Ishikawa (cell line): Measurements from ENCODE around the gene SEMA3G.

Source experiments
- EP300 ChIP-seq: IDR thresholded peaks from 2 replicates; pipeline ENCODE4 v1.6.1; 2012; ENCODE audit warnings: borderline replicate concordance
- FOXM1 ChIP-seq: IDR thresholded peaks from 2 replicates; pipeline ENCODE4 v1.6.1; 2012; ENCODE audit warnings: low read depth, borderline replicate concordance
- RAD21 ChIP-seq: IDR thresholded peaks from 2 replicates; pipeline ENCODE4 v1.6.1; 2012; ENCODE audit warnings: low read depth
- ZBTB7A ChIP-seq: IDR thresholded peaks from 2 replicates; pipeline ENCODE4 v1.6.1; 2012; ENCODE audit warnings: low read depth
- TF ChIP-seq, protein P1 (sequence below): IDR thresholded peaks from 2 replicates; pipeline ENCODE4 v1.6.1; 2012

DNA sequence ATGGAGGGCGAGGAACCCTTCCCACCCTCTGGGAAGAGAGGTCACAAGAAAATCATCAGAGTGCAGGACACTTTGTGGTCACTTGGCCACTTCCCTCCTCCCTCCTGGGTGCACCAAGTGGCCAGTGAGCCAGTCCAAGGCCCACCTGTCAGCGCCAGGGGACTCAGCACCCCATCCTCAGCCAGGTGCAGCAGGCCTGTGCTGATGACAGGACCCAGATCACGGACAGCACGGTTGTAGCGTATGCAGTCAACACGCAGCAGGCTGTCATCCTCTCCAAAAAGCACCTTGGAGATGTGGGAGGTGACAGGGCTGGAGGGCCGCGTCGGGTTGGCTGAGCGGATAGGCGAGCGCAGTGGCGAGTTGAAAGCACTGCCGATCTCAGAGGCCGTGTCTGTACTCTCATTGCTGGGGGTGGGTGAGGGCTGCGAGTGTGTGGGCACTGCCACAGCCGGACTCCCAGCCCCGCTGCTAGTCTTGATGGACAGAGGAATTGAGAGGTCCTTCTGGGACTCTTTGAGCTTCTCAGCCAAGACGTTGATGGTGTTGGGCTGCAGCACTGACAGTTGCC, 41.5 kb downstream of the SEMA3G start:
- TF ChIP-seq, protein P1, sequence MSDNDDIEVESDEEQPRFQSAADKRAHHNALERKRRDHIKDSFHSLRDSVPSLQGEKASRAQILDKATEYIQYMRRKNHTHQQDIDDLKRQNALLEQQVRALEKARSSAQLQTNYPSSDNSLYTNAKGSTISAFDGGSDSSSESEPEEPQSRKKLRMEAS = no peak
- TF ChIP-seq EP300 (no peak), FOXM1 (no peak), RAD21 (no peak), ZBTB7A (no peak)
